Measurements from ENCODE around the gene OGFOD3. TPM values are rescaled to one million over a fixed set of nuclear protein-coding genes. Genes with fewer than 3 reads are reported as not detected.
A peak's percentile ranks its signal among the peaks of the same experiment; 100 is the strongest.
"Not testable (repeated sequence)": the region's sequence is repeated elsewhere in the genome, so short reads cannot be mapped to it uniquely, and the experiment has no call there.

Gene OGFOD3
- total and polyA plus RNA-seq, 2 donors from 2014 or later = 27.8 to 36.1 TPM

- H3K27me3 ChIP-seq (ENCODE audit: control insufficient read depth, insufficient read depth, low read length) = peaks cover 2% of the 10 kb centered on the region
- TF ChIP-seq CTCF (IDR thresholded peaks at IDR 0.05; ENCODE audit: borderline replicate concordance, extremely low read depth, insufficient read depth) = no peak
- intact Hi-C loops (cut with DNase I) = no loop called here
- no peak overlapping the region for H3K27ac ChIP-seq (ENCODE audit: low read depth in 2 of 2, low read length in 2 of 2)
- peaks cover 0 to 5% (median 0%) of the 10 kb centered on the region in 3 donors for H3K4me1 ChIP-seq (ENCODE audit: control insufficient read depth in 2 of 3, insufficient read depth in 2 of 3, low read depth in 1 of 3, low read length in 3 of 3)
- H3K4me3 ChIP-seq (ENCODE audit: low read length in 3 of 3) = no peak overlapping the region
- no peaks in the 10 kb centered on the region for H3K36me3 ChIP-seq (ENCODE audit: control insufficient read depth in 2 of 3, insufficient read depth in 3 of 3, low read length in 3 of 3)
- H3K9me3 ChIP-seq (ENCODE audit: control insufficient read depth in 2 of 3, insufficient read depth in 1 of 3, low read length in 3 of 3) = no peaks in the 10 kb centered on the region
- peak in 1 of 5 donors; percentile 61 for DNase-seq
- no peak for FAIRE-seq
- no peak overlapping the region for H3K9ac ChIP-seq (ENCODE audit: low read length in 3 of 3)
Observed at GRCh38 chr17:82375359-82376041, 42.9 kb downstream of the OGFOD3 start.

GRCh38 chr17:82374626-82375331 lies 43.6 kb downstream of the OGFOD3 start:
- Histone ChIP-seq H3K4me3 (ENCODE audit: low read length in 3 of 3) (no peak overlapping the region), H3K9ac (ENCODE audit: low read length in 3 of 3) (no peak overlapping the region), H3K9me3 (ENCODE audit: control insufficient read depth in 2 of 3, insufficient read depth in 1 of 3, low read length in 3 of 3) (no peaks in the 10 kb centered on the region), H3K27ac (ENCODE audit: low read depth in 2 of 2, low read length in 2 of 2) (no peak overlapping the region), H3K4me1 (ENCODE audit: control insufficient read depth in 2 of 3, insufficient read depth in 2 of 3, low read depth in 1 of 3, low read length in 3 of 3) (peaks cover 0 to 6% (median 0%) of the 10 kb centered on the region in 3 donors), H3K36me3 (ENCODE audit: control insufficient read depth in 2 of 3, insufficient read depth in 3 of 3, low read length in 3 of 3) (no peaks in the 10 kb centered on the region), H3K27me3 (ENCODE audit: control insufficient read depth, insufficient read depth, low read length) (no peaks in the 10 kb centered on the region)
- no peak for FAIRE-seq
- intact Hi-C loops (cut with DNase I) = no loop called here
- no peak for TF ChIP-seq CTCF (IDR thresholded peaks at IDR 0.05; ENCODE audit: borderline replicate concordance, extremely low read depth, insufficient read depth)
- DNase-seq = peak in 1 of 5 donors; percentile 50

- DNase-seq = peak in 1 of 5 donors; percentile 76
- no peak for TF ChIP-seq CTCF (IDR thresholded peaks at IDR 0.05; ENCODE audit: borderline replicate concordance, extremely low read depth, insufficient read depth)
- no peaks in the 10 kb centered on the region for H3K27me3 ChIP-seq (ENCODE audit: control insufficient read depth, insufficient read depth, low read length)
Observed at GRCh38 chr17:82373731-82374625, 44.4 kb downstream of the OGFOD3 start.

GRCh38 chr17:82373072-82373452 lies 45.3 kb downstream of the OGFOD3 start:
- H3K27me3 ChIP-seq (ENCODE audit: control insufficient read depth, insufficient read depth, low read length); FAIRE-seq; intact Hi-C loops (cut with DNase I): not testable (repeated sequence)

More at GRCh38 chr17:82373731-82374625, 44.4 kb downstream of the OGFOD3 start:
- Histone ChIP-seq H3K36me3 (ENCODE audit: control insufficient read depth in 2 of 3, insufficient read depth in 3 of 3, low read length in 3 of 3) (no peaks in the 10 kb centered on the region), H3K4me1 (ENCODE audit: control insufficient read depth in 2 of 3, insufficient read depth in 2 of 3, low read depth in 1 of 3, low read length in 3 of 3) (peaks cover 0 to 6% (median 0%) of the 10 kb centered on the region in 3 donors), H3K9ac (ENCODE audit: low read length in 3 of 3) (no peak overlapping the region), H3K4me3 (ENCODE audit: low read length in 3 of 3) (no peak overlapping the region), H3K27ac (ENCODE audit: low read depth in 2 of 2, low read length in 2 of 2) (no peak overlapping the region), H3K9me3 (ENCODE audit: control insufficient read depth in 2 of 3, insufficient read depth in 1 of 3, low read length in 3 of 3) (no peaks in the 10 kb centered on the region)
- no peak for FAIRE-seq
- intact Hi-C loops (cut with DNase I) = no loop called here

More at GRCh38 chr17:82373072-82373452, 45.3 kb downstream of the OGFOD3 start:
- not testable (repeated sequence) for DNase-seq; H3K9me3 ChIP-seq (ENCODE audit: control insufficient read depth in 2 of 3, insufficient read depth in 1 of 3, low read length in 3 of 3); H3K4me1 ChIP-seq (ENCODE audit: control insufficient read depth in 2 of 3, insufficient read depth in 2 of 3, low read depth in 1 of 3, low read length in 3 of 3); H3K27ac ChIP-seq (ENCODE audit: low read depth in 2 of 2, low read length in 2 of 2); H3K36me3 ChIP-seq (ENCODE audit: control insufficient read depth in 2 of 3, insufficient read depth in 3 of 3, low read length in 3 of 3); H3K9ac ChIP-seq (ENCODE audit: low read length in 3 of 3); H3K4me3 ChIP-seq (ENCODE audit: low read length in 3 of 3)
